ENCODE results near the gene TMEM138. TPM values are rescaled to one million over a fixed set of nuclear protein-coding genes. Genes with fewer than 3 reads are reported as not detected.
A peak's percentile ranks its signal among the peaks of the same experiment; 100 is the strongest.

Gene TMEM138
- 18.4 and 27.8 TPM in 2 replicates for total RNA-seq (2014; rRNA removed; shearing (Covaris generic))

- DNase-seq (ENCODE audit: low spot score): peak; percentile 98
Observed at GRCh38 chr11:61361741-61362541, at the start of gene TMEM138, which contains the start of gene CYB561A3. Gene TMEM138 (plus strand): TSS chr11:61362374. CDS start chr11:61364391, 2,017 bp downstream. Gene CYB561A3 (minus strand): TSS chr11:61361882. CDS start chr11:61356713, 5,169 bp downstream.

GRCh38 chr11:61315260-61315659 lies 46.9 kb upstream of the TMEM138 start:
- DNase-seq (ENCODE audit: low spot score): no peak

GRCh38 chr11:61325649-61326414 lies 36.3 kb upstream of the TMEM138 start:
- DNase-seq (ENCODE audit: low spot score): no peak

GRCh38 chr11:61327669-61328071 lies 34.5 kb upstream of the TMEM138 start:
- DNase-seq (ENCODE audit: low spot score): no peak

- DNase-seq (ENCODE audit: low spot score): no peak
Observed at GRCh38 chr11:61328351-61328750, 33.8 kb upstream of the TMEM138 start.

- DNase-seq (ENCODE audit: low spot score): no peak
Observed at GRCh38 chr11:61329871-61330270, 32.3 kb upstream of the TMEM138 start.

- no peak for DNase-seq (ENCODE audit: low spot score)
Observed at GRCh38 chr11:61331651-61332050, 30.5 kb upstream of the TMEM138 start.

- DNase-seq (ENCODE audit: low spot score): peak; percentile 33
Observed at GRCh38 chr11:61332281-61332796, 29.8 kb upstream of the TMEM138 start.

- DNase-seq (ENCODE audit: low spot score): peak; percentile 96
Observed at GRCh38 chr11:61332797-61333549, 29.2 kb upstream of the TMEM138 start, which contains the start of the genes DDB1 and TKFC. Gene DDB1 (minus strand): TSS chr11:61333105. CDS start chr11:61332968, 137 bp downstream. Gene TKFC (plus strand): TSS chr11:61333228. CDS start chr11:61334729, 1,501 bp downstream.

GRCh38 chr11:61333550-61334433 lies 28.4 kb upstream of the TMEM138 start:
- no peak for DNase-seq (ENCODE audit: low spot score)

GRCh38 chr11:61334434-61335354 lies 27.5 kb upstream of the TMEM138 start:
- peak; percentile 16 for DNase-seq (ENCODE audit: low spot score)

- no peak for DNase-seq (ENCODE audit: low spot score)
Observed at GRCh38 chr11:61335355-61335710, 26.8 kb upstream of the TMEM138 start.

- DNase-seq (ENCODE audit: low spot score): peak; percentile 97
Observed at GRCh38 chr11:61336171-61336935, 25.8 kb upstream of the TMEM138 start.

GRCh38 chr11:61337706-61338470 lies 24.3 kb upstream of the TMEM138 start:
- DNase-seq (ENCODE audit: low spot score): no peak

- DNase-seq (ENCODE audit: low spot score): no peak
Observed at GRCh38 chr11:61338783-61339489, 23.2 kb upstream of the TMEM138 start.

GRCh38 chr11:61339490-61339878 lies 22.7 kb upstream of the TMEM138 start:
- no peak for DNase-seq (ENCODE audit: low spot score)

- no peak for DNase-seq (ENCODE audit: low spot score)
Observed at GRCh38 chr11:61340979-61341378, 21.2 kb upstream of the TMEM138 start.

Measured in HT-29 (cell line).